ENCODE results near the gene CXXC4.

The CXXC4 gene
- 0 to 0.52 (median 0.19) reads per million in 3 donors for total RNA-seq

GRCh38 chr4:104494822-104495559 lies at the start of gene CXXC4:
CXXC4 (minus strand) TSS chr4:104494894; CDS start chr4:104491802, 3,092 bp downstream.
- peak within 1 kb of the TSS; percentile 29 for H3K4me3 ChIP-seq (ENCODE audit: insufficient read depth, low read depth, low read length, poor library complexity, severe bottlenecking)
- H3K27ac ChIP-seq (ENCODE audit: insufficient read depth, low read length, poor library complexity, severe bottlenecking), result no peak within 1 kb of the TSS
- H3K27me3 ChIP-seq (replicated peaks; ENCODE audit: control insufficient read depth, insufficient read depth, low read length, poor library complexity, severe bottlenecking), result no peaks in the 10 kb centered on the region
- DNase-seq, result peak in 2 of 3 donors; percentile 5 to 18
- H3K36me3 ChIP-seq (ENCODE audit: control insufficient read depth, insufficient read depth, low read length), result no peaks in the 10 kb centered on the region
- H3K9me3 ChIP-seq (ENCODE audit: control insufficient read depth, low read length), result no peaks in the 10 kb centered on the region
- peaks cover 14% of the 10 kb centered on the region for H3K4me1 ChIP-seq (ENCODE audit: control insufficient read depth, insufficient read depth, low read length, poor library complexity, severe bottlenecking)

DNA sequence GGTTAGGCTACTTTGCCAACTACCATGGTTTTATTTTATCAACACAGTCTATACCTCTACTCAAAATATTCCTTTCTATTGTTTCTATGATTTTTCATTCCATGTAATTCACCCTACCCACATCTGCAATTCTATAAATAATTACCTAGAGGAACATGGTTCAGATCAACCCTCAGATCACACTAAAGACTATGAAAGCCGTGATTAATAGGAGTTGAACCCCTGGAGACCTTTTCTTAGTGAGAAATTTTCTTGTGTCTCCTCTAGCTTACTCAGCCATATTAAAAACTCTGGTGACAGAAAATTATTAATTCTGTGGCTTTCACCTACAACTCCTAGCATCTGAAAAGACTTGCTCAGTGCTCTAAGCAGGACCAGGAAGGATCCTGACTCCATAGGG lies 38.5 kb upstream of the CXXC4 start:
- no peaks in the 10 kb centered on the region for H3K36me3 ChIP-seq (ENCODE audit: control insufficient read depth, insufficient read depth, low read length)
- no peak overlapping the region for H3K27ac ChIP-seq (ENCODE audit: insufficient read depth, low read length, poor library complexity, severe bottlenecking)
- no peaks in the 10 kb centered on the region for H3K4me1 ChIP-seq (ENCODE audit: control insufficient read depth, insufficient read depth, low read length, poor library complexity, severe bottlenecking)
- no peak for DNase-seq
- no peaks in the 10 kb centered on the region for H3K27me3 ChIP-seq (replicated peaks; ENCODE audit: control insufficient read depth, insufficient read depth, low read length, poor library complexity, severe bottlenecking)
- H3K9me3 ChIP-seq (ENCODE audit: control insufficient read depth, low read length), result no peaks in the 10 kb centered on the region
- H3K4me3 ChIP-seq (ENCODE audit: insufficient read depth, low read depth, low read length, poor library complexity, severe bottlenecking), result no peak overlapping the region

- Histone ChIP-seq H3K36me3 (ENCODE audit: control insufficient read depth, insufficient read depth, low read length) (no peaks in the 10 kb centered on the region), H3K27me3 (replicated peaks; ENCODE audit: control insufficient read depth, insufficient read depth, low read length, poor library complexity, severe bottlenecking) (no peaks in the 10 kb centered on the region), H3K4me3 (ENCODE audit: insufficient read depth, low read depth, low read length, poor library complexity, severe bottlenecking) (no peak overlapping the region), H3K4me1 (ENCODE audit: control insufficient read depth, insufficient read depth, low read length, poor library complexity, severe bottlenecking) (no peaks in the 10 kb centered on the region), H3K27ac (ENCODE audit: insufficient read depth, low read length, poor library complexity, severe bottlenecking) (no peak overlapping the region), H3K9me3 (ENCODE audit: control insufficient read depth, low read length) (no peaks in the 10 kb centered on the region)
- DNase-seq, result no peak
Observed at GRCh38 chr4:104532677-104533076, 38.0 kb upstream of the CXXC4 start.

DNA sequence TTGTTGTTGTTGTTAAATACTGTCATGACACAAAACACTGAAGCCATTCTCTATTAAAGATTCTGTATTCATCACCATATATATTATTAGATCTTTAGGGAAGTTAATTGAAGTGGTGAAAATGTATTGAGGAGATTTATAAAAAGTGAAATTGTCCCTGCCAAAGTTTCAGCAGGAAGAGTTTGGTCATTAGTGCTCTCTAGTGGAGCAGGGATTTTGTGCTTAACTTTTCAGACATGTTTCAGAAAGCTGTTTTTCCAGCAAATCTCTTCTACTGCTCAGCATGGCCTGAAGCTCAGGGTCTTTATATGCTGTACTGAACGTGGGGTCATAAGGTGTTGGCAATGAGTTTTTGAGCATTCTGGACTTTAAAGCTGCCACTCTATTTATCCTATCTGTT lies 36.7 kb upstream of the CXXC4 start:
- H3K36me3 ChIP-seq (ENCODE audit: control insufficient read depth, insufficient read depth, low read length), result no peaks in the 10 kb centered on the region
- H3K4me3 ChIP-seq (ENCODE audit: insufficient read depth, low read depth, low read length, poor library complexity, severe bottlenecking), result no peak overlapping the region
- H3K9me3 ChIP-seq (ENCODE audit: control insufficient read depth, low read length), result no peaks in the 10 kb centered on the region
- no peaks in the 10 kb centered on the region for H3K4me1 ChIP-seq (ENCODE audit: control insufficient read depth, insufficient read depth, low read length, poor library complexity, severe bottlenecking)
- H3K27ac ChIP-seq (ENCODE audit: insufficient read depth, low read length, poor library complexity, severe bottlenecking), result no peak overlapping the region
- H3K27me3 ChIP-seq (replicated peaks; ENCODE audit: control insufficient read depth, insufficient read depth, low read length, poor library complexity, severe bottlenecking), result no peaks in the 10 kb centered on the region
- no peak for DNase-seq

DNA sequence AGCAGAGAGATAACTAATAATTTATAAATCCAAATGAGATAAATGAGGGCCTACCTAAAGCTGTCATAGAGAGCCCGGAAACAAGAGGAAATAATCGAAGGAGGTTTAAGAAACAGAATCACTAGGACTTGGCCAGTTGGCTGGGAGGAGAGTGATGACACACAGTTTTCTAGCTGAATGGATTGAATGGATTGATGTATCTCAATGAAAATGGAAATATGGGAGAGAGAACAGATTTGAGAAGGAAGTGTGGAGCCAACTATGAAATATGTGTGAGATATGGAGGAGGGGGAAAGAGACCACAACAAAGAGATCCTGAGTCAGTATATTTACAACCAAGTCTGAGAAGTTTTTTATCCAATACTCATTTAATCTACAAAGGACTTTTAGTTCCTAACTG lies 35.7 kb upstream of the CXXC4 start:
- DNase-seq, result no peak
- Histone ChIP-seq H3K27ac (ENCODE audit: insufficient read depth, low read length, poor library complexity, severe bottlenecking) (no peak overlapping the region), H3K36me3 (ENCODE audit: control insufficient read depth, insufficient read depth, low read length) (no peaks in the 10 kb centered on the region), H3K4me1 (ENCODE audit: control insufficient read depth, insufficient read depth, low read length, poor library complexity, severe bottlenecking) (no peaks in the 10 kb centered on the region), H3K27me3 (replicated peaks; ENCODE audit: control insufficient read depth, insufficient read depth, low read length, poor library complexity, severe bottlenecking) (no peaks in the 10 kb centered on the region), H3K4me3 (ENCODE audit: insufficient read depth, low read depth, low read length, poor library complexity, severe bottlenecking) (no peak overlapping the region), H3K9me3 (ENCODE audit: control insufficient read depth, low read length) (no peaks in the 10 kb centered on the region)

- Histone ChIP-seq H3K9me3 (ENCODE audit: control insufficient read depth, low read length) (no peaks in the 10 kb centered on the region), H3K27ac (ENCODE audit: insufficient read depth, low read length, poor library complexity, severe bottlenecking) (no peak overlapping the region), H3K27me3 (replicated peaks; ENCODE audit: control insufficient read depth, insufficient read depth, low read length, poor library complexity, severe bottlenecking) (no peaks in the 10 kb centered on the region), H3K36me3 (ENCODE audit: control insufficient read depth, insufficient read depth, low read length) (no peaks in the 10 kb centered on the region), H3K4me3 (ENCODE audit: insufficient read depth, low read depth, low read length, poor library complexity, severe bottlenecking) (no peak overlapping the region), H3K4me1 (ENCODE audit: control insufficient read depth, insufficient read depth, low read length, poor library complexity, severe bottlenecking) (no peaks in the 10 kb centered on the region)
- no peak for DNase-seq
Observed at GRCh38 chr4:104524591-104524990, 29.9 kb upstream of the CXXC4 start.

- Histone ChIP-seq H3K27ac (ENCODE audit: insufficient read depth, low read length, poor library complexity, severe bottlenecking) (no peak overlapping the region), H3K9me3 (ENCODE audit: control insufficient read depth, low read length) (no peaks in the 10 kb centered on the region), H3K4me3 (ENCODE audit: insufficient read depth, low read depth, low read length, poor library complexity, severe bottlenecking) (no peak overlapping the region), H3K4me1 (ENCODE audit: control insufficient read depth, insufficient read depth, low read length, poor library complexity, severe bottlenecking) (no peaks in the 10 kb centered on the region), H3K27me3 (replicated peaks; ENCODE audit: control insufficient read depth, insufficient read depth, low read length, poor library complexity, severe bottlenecking) (no peaks in the 10 kb centered on the region), H3K36me3 (ENCODE audit: control insufficient read depth, insufficient read depth, low read length) (no peaks in the 10 kb centered on the region)
- no peak for DNase-seq
Observed at GRCh38 chr4:104524026-104524425, 29.3 kb upstream of the CXXC4 start.

DNA sequence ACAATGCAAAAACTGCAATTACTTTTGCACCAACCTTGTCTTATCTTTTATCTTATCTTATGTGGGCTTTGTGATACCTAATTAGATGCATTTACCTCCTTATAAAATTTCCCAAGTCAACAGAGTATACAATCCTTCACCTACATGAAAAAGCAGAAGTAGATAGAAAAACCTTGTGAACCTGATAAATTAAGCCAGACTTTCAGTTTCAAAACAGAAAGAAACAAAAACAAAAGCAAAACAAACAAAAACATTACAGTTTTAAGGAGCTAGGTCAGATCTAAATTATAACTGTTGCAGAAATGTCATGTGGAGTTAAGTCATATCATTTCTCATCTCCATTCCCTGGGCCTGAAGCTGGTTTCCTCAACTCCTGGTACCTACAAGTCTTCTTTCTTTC lies 24.9 kb upstream of the CXXC4 start:
- Histone ChIP-seq H3K27ac (ENCODE audit: insufficient read depth, low read length, poor library complexity, severe bottlenecking) (no peak overlapping the region), H3K4me1 (ENCODE audit: control insufficient read depth, insufficient read depth, low read length, poor library complexity, severe bottlenecking) (no peaks in the 10 kb centered on the region), H3K9me3 (ENCODE audit: control insufficient read depth, low read length) (no peaks in the 10 kb centered on the region), H3K4me3 (ENCODE audit: insufficient read depth, low read depth, low read length, poor library complexity, severe bottlenecking) (no peak overlapping the region), H3K36me3 (ENCODE audit: control insufficient read depth, insufficient read depth, low read length) (no peaks in the 10 kb centered on the region), H3K27me3 (replicated peaks; ENCODE audit: control insufficient read depth, insufficient read depth, low read length, poor library complexity, severe bottlenecking) (no peaks in the 10 kb centered on the region)
- DNase-seq, result no peak

GRCh38 chr4:104516884-104517283 lies 22.2 kb upstream of the CXXC4 start:
- H3K27me3 ChIP-seq (replicated peaks; ENCODE audit: control insufficient read depth, insufficient read depth, low read length, poor library complexity, severe bottlenecking), result no peaks in the 10 kb centered on the region
- DNase-seq, result no peak
- H3K4me1 ChIP-seq (ENCODE audit: control insufficient read depth, insufficient read depth, low read length, poor library complexity, severe bottlenecking), result no peaks in the 10 kb centered on the region
- no peak overlapping the region for H3K27ac ChIP-seq (ENCODE audit: insufficient read depth, low read length, poor library complexity, severe bottlenecking)
- H3K9me3 ChIP-seq (ENCODE audit: control insufficient read depth, low read length), result no peaks in the 10 kb centered on the region
- H3K36me3 ChIP-seq (ENCODE audit: control insufficient read depth, insufficient read depth, low read length), result no peaks in the 10 kb centered on the region
- H3K4me3 ChIP-seq (ENCODE audit: insufficient read depth, low read depth, low read length, poor library complexity, severe bottlenecking), result no peak overlapping the region

- Histone ChIP-seq H3K27me3 (replicated peaks; ENCODE audit: control insufficient read depth, insufficient read depth, low read length, poor library complexity, severe bottlenecking) (no peaks in the 10 kb centered on the region), H3K27ac (ENCODE audit: insufficient read depth, low read length, poor library complexity, severe bottlenecking) (no peak overlapping the region), H3K36me3 (ENCODE audit: control insufficient read depth, insufficient read depth, low read length) (no peaks in the 10 kb centered on the region), H3K9me3 (ENCODE audit: control insufficient read depth, low read length) (no peaks in the 10 kb centered on the region), H3K4me3 (ENCODE audit: insufficient read depth, low read depth, low read length, poor library complexity, severe bottlenecking) (no peak overlapping the region), H3K4me1 (ENCODE audit: control insufficient read depth, insufficient read depth, low read length, poor library complexity, severe bottlenecking) (no peaks in the 10 kb centered on the region)
- no peak for DNase-seq
Observed at GRCh38 chr4:104508224-104508623, 13.5 kb upstream of the CXXC4 start.
